Fibroblast of mammary gland (primary cell): ENCODE data around the gene KLHL24.

Experiments
- DNase-seq: peaks from one replicate; pipeline ENCODE4 v3.0.0-alpha.2; 2010; ENCODE audit warnings: low read depth
- H3K4me3 ChIP-seq: 2 replicates; pipeline ENCODE4 v1.5.1; 2011; ENCODE audit warnings: low read depth, mild to moderate bottlenecking, low read length, moderate library complexity; ENCODE audit not compliant: control insufficient read depth
- TF ChIP-seq, protein P1 (sequence below): conservative IDR thresholded peaks from 2 replicates; pipeline ENCODE4 v1.5.1; 2011; ENCODE audit warnings: low read depth, low read length, inconsistent platforms; ENCODE audit not compliant: control insufficient read depth, insufficient read depth

The KLHL24 gene, protein sequence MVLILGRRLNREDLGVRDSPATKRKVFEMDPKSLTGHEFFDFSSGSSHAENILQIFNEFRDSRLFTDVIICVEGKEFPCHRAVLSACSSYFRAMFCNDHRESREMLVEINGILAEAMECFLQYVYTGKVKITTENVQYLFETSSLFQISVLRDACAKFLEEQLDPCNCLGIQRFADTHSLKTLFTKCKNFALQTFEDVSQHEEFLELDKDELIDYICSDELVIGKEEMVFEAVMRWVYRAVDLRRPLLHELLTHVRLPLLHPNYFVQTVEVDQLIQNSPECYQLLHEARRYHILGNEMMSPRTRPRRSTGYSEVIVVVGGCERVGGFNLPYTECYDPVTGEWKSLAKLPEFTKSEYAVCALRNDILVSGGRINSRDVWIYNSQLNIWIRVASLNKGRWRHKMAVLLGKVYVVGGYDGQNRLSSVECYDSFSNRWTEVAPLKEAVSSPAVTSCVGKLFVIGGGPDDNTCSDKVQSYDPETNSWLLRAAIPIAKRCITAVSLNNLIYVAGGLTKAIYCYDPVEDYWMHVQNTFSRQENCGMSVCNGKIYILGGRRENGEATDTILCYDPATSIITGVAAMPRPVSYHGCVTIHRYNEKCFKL

DNA sequence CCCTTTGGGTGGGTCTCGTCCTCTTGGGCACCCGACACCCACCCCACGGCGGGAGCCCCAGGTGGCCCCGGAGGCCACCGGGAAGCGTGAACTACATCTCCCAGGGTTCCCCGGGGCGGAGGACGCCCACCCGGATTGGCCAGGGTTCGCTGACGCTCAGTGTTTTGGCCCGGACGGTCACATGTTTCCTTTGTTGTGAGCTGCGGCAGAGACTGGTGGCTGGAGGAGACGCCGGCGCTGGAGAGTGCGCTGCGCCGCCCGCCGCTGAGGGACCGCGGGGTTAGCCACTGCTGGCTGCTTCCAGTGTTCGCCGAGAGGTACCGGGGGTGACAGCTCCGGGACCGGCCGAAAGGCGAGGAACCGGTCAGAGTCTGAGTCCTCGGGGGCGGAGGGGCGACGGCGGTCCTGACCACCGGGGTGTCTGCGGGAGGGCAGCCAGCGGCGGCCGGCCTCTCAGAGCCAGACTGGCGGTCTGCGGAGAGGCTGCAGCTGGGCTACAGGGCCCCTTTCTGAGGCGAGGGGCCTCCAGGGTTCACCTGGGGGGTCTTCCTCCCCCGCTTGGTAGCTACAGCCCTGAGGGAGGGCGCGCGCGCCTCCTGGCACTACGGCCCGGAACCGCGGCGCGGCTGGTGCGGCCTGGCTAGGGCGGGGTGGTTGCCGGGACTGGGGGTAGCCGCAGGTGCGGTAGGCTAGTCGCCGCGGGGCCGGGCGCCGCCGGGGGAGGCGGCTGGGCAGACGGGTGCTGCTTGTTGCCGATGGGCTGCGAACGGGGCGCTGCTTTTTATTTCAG, at the start of gene KLHL24:
TSS of gene KLHL24 (plus strand) at position 193 of the 790 bp plus-strand sequence. CDS start 14,734 bp downstream, outside the sequence.
- TF ChIP-seq, protein P1, sequence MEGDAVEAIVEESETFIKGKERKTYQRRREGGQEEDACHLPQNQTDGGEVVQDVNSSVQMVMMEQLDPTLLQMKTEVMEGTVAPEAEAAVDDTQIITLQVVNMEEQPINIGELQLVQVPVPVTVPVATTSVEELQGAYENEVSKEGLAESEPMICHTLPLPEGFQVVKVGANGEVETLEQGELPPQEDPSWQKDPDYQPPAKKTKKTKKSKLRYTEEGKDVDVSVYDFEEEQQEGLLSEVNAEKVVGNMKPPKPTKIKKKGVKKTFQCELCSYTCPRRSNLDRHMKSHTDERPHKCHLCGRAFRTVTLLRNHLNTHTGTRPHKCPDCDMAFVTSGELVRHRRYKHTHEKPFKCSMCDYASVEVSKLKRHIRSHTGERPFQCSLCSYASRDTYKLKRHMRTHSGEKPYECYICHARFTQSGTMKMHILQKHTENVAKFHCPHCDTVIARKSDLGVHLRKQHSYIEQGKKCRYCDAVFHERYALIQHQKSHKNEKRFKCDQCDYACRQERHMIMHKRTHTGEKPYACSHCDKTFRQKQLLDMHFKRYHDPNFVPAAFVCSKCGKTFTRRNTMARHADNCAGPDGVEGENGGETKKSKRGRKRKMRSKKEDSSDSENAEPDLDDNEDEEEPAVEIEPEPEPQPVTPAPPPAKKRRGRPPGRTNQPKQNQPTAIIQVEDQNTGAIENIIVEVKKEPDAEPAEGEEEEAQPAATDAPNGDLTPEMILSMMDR, result no peak
- H3K4me3 ChIP-seq, result peak within 1 kb of the TSS; percentile 83
- peak; percentile 90 for DNase-seq

DNA sequence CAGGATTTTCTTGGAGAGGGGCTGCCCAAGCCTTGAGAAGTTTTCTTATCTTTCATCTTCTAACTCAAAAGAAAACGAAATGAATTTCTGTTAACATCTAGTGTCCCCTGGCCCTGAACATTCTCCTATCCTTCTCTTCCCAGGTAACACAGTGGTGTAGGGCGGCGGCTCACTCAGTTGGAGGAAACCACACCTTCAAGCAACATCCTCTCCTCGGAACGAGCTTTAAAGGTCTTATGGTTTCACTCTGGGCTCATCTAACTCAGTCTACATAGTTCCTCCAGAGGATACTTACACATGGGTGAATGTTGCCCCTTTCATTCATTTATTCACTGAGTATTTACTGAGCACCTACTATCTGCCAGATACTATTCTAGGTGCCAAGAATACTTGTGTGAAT, 48.9 kb upstream of the KLHL24 start:
- TF ChIP-seq, protein P1, result no peak
- H3K4me3 ChIP-seq, result no peak overlapping the region
- DNase-seq, result no peak

DNA sequence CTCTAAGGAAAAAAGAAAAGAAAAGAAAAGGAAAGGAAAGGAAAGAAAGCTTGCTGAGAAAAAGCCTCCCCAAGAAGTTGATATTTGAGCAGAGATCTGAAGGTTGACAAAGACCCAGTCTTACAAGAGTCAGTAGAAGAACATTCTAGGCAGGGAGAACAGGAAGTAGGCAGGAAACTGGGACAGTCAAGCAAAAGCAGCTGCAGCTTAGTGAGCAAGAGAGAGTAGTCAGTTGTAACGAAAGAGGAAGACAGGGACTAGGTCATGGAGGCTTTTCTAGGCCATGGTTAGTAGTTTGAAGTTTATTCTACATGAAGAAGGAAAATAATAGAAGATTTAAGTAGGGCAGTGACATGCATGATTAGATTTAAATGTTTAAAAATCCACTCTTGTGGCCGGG, 48.1 kb upstream of the KLHL24 start:
- DNase-seq, result no peak
- H3K4me3 ChIP-seq, result no peak overlapping the region
- TF ChIP-seq, protein P1, result no peak

DNA sequence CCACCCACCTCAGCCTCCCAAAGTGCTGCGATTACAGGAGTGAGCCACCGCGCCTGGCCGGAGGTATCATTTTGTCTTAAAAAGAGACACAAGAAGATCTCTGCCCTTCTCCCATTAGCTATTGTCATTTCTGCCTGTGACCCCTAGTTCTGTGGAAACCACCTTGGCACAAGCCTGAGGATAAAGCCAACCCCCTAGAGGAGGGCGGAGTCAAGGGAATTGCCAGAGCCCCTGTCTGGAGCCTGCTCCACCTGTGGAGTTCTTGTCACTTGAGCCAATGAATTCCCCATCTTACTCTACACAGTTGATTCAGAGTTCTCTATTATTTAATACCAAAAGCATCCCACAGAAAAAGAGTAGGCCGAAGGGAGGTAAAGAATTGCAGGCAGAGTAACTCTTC, 45.0 kb upstream of the KLHL24 start:
- TF ChIP-seq, protein P1, result no peak
- no peak overlapping the region for H3K4me3 ChIP-seq
- no peak for DNase-seq

DNA sequence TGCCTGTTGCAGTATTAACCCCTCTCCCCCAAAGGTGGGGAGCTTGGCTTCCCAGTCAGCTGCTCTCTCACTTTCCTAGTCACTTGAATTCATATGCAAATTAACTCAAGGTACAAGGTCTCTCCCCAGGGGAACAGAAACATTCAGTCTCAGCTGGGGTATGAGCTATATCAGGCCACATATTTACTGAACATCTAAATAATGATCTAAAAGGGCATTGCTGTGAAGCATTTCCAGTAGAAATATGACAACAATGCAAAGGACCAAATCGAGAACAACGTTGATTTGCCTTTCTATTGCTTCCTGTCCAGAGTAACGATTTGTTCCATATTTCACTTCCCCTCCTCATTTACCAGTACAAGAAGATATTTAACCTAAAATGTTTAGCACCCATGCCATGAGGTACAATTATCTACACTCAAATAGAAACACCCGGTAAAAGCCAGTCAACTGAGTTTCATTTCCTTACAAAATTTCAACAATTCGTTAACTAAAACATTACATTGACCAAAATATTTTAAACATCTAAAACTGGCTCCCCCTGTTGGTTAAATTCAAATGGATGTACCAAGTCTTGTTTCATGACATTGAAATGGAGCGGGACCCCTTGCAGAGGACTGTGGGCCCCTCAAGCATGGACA, 43.4 kb upstream of the KLHL24 start:
- TF ChIP-seq, protein P1, result peak; percentile 15
- no peak overlapping the region for H3K4me3 ChIP-seq
- DNase-seq, result no peak

DNA sequence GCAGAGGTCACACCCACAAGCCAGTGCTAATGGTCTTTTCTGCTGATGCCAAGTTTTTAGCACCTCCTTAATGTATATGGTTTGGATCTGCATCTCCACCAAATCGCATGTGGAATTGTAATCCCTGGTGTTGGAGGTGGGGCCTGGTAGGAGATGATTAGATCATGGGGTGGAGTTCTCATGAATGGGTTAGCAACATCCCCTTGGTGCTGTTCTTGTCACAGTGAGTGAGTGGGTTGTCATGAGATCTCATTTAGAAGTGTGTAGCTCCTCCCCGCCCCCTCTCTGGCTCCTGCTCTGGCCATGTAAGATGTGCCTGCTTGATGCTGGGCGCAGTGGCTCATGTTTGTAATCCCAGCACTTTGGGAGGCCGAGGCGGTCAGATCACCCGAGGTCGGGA, 42.6 kb upstream of the KLHL24 start:
- H3K4me3 ChIP-seq, result no peak overlapping the region
- TF ChIP-seq, protein P1, result no peak
- DNase-seq, result no peak
